Activated gamma-delta T cell treated with anti-CD3 and anti-CD28 coated beads, Interleukin-2, amount 50 U/mL, for 16 hours (primary cell): Measurements from ENCODE around the gene EMX2.
"Not testable (repeated sequence)": the region's sequence is repeated elsewhere in the genome, so short reads cannot be mapped to it uniquely, and the experiment has no call there.

Experiments used
- DNase-seq: peaks from one replicate; pipeline ENCODE4 v3.0.0-alpha.2; 2020; ENCODE audit warnings: low read depth

EMX2 gene

DNA sequence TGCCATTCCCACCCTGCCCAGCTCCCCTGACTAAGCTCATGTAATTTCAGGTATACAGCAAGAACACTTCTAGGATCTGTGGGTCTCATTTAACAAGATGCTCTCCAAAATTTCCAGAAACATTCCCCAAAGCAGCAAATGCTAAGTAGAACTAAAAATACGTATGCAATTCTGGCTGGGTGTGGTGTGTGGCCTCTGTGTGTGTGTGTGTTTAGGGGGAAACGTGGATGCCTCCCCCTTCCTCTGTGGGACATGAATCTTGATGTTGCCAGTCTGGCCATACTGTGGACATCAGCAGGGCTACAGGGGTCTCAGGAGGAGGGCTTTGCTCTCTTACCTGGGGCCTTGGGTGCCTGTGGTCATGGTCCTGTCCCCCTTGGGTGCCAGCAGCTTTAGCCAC is 18.4 kb downstream of the EMX2 start:
- no peak for DNase-seq

DNA sequence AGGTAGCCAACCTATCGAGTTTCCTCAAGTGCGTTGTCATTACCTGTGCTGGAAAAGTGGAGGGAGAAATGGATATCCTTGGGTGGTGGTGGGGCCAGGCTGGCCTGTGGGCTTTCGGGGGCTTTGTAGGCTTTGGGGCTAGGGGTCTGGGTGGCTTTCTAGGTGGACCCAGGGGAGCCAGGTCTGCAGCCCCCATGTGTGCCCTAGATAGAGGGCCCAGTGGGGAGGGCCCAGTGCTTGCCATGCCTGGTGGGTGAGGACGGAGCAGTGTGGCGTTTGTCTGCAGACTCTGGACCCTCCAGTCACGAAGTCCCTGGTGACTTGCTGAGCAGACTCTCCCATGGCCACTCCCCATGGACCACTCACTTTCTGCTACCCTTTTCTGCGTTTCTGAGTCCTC is 19.7 kb downstream of the EMX2 start:
- no peak for DNase-seq

GRCh38 chr10:117562896-117563737 is 20.6 kb downstream of the EMX2 start:
- no peak for DNase-seq

- no peak for DNase-seq
Observed at GRCh38 chr10:117563780-117564179, 21.2 kb downstream of the EMX2 start.

DNA sequence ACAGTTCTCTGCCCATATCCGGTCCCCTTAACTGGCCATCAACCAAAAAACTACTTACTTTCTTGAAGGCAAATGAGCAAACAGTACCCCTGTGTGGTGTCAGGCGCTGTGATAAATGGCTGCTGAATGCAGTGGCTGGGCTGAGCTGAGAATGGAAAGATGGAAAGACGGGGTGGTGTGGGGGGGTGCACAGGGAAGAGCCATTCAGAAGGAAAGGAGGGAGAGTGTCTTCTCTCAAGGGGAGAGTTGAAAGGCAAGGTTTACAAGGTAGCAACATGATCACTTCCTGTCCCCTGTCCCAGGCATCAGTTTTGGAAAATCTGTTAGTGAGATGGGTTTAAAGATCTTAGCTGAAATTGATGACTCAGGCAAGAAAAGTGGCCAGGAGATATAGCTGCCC is 22.5 kb downstream of the EMX2 start:
- DNase-seq, result no peak

DNA sequence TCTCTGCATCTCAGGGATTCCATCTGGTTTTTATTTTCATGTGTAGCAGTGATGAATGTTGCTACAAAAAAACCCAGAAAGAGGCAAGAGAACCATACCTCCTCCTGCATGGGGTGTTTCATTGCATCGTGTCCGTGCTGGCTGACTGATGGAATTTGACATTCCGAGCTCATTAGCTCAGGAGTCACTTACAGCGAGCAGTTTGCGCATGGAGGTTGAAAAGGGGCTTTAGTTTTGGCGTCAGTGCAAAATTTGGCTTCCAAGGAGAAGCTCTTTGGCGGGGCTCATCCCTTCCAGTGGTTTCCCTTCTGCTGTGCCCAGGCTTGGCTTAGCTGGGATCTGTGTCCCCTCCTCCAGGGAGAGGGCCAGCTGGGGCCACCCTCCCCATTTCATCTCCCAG is 25.8 kb downstream of the EMX2 start:
- DNase-seq, result no peak

- DNase-seq, result no peak
Observed at GRCh38 chr10:117569610-117570390, 27.3 kb downstream of the EMX2 start.

DNA sequence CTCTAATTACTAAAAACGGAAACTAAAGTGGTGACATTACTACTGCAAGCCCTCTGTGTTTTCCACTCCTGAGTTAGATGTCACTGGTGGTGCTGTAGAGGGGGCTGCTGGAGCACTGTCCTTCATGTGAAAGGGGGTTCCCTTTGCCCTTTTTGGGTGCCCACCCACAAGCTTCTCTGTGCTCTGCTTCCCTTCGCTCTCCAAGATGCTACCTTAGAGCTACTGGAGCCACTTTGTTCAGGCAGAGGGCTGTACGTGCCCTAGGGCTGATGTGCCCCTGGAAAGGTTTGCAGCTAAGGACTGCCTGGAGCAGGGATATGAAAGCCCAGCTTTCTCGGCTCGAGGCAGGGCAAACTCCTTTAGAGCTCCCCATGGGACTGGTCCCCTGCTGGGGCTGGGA is 28.3 kb downstream of the EMX2 start:
- no peak for DNase-seq

DNA sequence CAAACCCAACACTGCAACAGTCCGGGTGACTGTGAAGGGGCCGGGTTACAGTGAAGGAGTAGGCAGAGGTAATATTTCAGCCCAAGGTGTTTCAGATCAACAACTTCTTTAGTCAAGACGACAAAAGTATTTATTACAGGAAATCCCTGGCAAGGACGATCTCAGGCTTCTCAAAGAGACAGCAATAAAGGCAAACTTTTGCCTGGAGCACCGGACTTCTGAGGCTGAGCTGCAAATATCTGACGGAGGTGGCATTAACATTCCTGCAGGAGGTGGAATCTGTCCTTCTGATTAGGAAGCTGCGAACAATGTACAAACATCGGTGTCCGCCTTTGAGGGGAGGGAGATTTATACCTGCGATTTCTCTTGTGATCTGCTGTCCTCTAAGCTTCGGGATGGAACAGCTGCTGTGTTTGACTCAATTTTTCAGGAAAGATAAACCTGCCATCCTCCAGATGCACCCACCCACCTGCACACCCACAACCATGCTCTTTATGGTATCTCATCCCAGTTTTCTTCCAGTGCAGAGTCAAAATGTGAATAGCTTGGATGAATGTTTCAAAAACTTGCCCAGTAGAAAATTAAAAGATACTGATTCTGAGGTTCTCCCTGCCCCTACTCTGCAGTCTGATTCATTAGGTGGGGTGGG is 32.1 kb downstream of the EMX2 start:
- no peak for DNase-seq

DNA sequence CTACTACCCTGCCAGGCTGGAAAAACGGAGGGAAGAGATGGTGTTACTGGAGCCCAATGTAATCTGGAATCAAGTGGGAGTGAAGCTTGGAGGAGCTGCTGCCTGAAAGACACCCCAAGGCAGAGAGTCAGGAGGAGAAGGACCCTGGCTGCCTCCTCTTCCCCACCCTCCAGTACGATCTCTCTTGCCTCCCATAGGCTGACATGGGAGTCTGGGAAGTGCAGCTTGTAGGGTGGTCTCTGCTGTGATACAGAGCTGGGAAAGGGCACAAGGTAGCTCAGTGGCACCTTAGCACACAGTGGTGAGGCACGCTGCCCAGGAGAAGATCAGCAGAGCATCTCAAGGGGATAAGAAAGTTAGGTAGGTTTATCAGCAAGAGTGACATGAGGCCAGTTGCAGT is 35.9 kb downstream of the EMX2 start:
- no peak for DNase-seq

DNA sequence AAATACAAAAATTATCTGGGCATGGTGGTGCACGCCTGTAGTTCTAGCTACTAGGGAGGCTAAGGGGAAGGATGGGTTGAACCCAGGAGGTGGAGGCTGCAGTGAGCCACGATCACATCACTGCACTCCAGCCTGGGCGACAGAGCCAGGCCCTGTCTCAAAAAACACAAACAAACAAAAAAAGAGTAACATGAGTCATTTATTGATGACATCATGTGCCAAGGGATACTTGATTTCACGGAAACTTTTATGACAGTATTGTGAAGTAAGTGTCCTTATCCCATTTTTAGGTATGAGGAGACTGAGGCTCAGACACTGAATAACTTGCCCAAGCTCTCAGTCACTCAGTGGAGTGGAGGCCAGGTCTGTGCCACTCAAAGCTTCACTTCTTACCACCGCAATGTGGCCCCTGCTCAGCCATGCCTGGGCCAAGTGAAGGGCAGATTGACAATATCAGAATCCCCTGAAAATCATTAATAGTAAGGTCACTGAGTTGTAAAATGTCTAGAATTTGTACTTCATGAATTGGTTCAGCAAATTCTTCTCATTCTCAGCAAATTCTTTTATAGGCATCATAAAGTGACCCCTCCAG is 36.5 kb downstream of the EMX2 start:
- DNase-seq, result no peak

DNA sequence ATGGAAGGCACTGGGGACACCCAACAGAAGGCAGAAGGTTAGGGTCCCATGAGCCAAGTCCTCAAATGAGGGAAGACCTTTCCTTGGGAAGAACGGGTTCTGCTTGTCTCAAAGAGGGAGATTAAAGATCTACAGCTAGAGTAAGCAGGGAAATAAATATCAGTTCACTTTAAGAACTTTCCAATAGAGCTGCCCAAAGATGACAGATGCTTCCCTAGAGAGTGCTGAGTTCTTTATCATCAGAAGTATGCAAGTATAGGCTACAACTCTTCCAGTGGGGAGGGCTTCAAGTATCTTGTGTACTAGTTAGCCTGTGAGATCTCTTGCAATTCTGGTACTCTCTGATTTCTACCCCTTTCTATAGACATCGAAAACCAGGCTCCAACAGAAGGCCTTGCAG is 39.4 kb downstream of the EMX2 start:
- no peak for DNase-seq

- DNase-seq, result not testable (repeated sequence)
Observed at GRCh38 chr10:117584831-117585230, 42.3 kb downstream of the EMX2 start.

DNA sequence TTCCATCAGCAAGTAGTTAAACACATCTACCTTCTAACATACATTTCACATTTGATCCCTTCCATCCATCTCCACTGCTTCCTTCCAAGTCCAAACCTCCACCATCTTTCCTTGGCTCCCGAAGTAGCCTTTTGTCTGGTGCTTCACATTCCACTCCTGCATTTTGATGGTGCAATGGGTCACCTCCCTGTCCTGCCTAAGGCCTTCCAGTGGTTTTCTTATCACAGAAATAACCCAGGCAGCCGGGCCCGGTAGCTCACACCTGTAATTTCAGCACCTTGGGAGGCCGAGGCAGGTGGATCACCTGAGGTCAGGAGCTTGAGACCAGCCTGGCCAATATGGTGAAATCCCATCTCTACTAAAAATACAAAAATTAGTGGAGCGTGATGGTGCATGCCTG is 44.5 kb downstream of the EMX2 start:
- DNase-seq, result no peak

GRCh38 chr10:117590101-117590875 is 47.7 kb downstream of the EMX2 start:
- DNase-seq, result no peak

DNA sequence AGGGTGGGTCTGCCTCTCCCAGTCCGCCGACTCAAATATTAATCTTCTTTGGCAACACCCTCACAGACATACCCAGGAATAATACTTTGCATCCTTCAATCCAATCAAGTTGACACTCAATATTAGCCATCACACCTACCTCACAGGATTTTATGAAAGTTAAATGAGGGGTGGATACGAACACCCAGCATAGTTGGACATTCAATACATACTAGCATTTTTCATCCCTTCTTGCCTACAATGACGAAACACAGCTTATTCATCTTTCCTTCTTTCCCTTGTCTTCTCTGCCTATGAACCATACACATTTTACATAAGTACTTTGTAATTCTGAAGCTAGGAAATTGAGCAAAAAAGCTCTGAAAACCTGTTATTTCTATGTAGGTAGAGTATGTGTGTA is 48.5 kb downstream of the EMX2 start:
- DNase-seq, result no peak

GRCh38 chr10:117594722-117595121 is 52.2 kb downstream of the EMX2 start:
- DNase-seq, result no peak

DNA sequence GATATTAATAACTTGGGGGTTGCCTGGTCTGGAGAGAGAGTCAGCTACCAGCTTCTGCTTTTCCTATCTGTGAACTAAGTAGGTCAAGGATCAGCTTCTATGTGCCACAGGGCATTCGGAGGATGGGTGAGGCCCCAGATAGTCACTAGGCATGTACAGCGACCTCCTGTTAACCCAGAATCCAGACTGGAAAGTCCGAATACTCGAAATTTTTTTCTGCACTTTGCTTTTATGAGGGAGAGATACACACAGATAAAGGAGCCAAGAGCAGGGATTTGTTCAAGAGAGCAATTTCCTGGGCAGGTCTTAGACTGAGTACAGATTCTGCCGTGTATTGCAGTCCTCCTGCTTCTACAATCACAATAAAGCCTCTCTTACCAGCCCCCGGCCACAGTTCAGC is 54.2 kb downstream of the EMX2 start:
- no peak for DNase-seq

DNA sequence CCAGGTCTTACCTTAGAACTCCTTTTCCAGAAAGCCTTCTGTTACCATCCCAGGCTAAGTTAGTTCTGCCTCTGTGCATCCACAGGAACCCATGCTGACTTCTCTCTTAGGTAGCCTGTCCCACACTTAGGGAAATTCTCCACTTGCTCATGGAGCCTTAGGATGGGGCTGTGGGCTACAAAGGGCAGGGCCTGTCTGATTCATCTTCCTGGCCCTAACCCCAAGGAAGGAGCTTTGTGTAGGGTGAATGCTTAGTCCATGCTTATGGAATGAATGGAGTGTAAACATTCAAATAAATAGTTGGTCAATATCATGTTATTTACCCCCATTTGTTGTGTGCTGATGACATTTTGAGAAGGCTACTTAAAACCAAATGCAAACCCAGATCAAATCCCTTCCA is 54.7 kb downstream of the EMX2 start:
- DNase-seq, result no peak
